ENCODE measurements around the gene FAM83F.

FAM83F gene

GRCh38 chr22:40083794-40084193 lies 89.0 kb downstream of the FAM83F start:
- no peak for DNase-seq
- Mint-ChIP-seq H3K27ac (no peak overlapping the region), H3K36me3 (ENCODE audit: low read depth) (peaks cover 4% of the 10 kb centered on the region), H3K4me3 (no peak overlapping the region), H3K4me1 (peaks cover 6% of the 10 kb centered on the region), H3K9me3 (no peaks in the 10 kb centered on the region), H3K27me3 (ENCODE audit: low read depth, poor library complexity) (peaks cover 3% of the 10 kb centered on the region)
- no peak for TF ChIP-seq CTCF (IDR thresholded peaks at IDR 0.05)

GRCh38 chr22:40084246-40084645 lies 89.5 kb downstream of the FAM83F start:
- no peak for DNase-seq
- no peak overlapping the region for H3K27ac Mint-ChIP-seq
- peaks cover 6% of the 10 kb centered on the region for H3K4me1 Mint-ChIP-seq
- peaks cover 4% of the 10 kb centered on the region for H3K27me3 Mint-ChIP-seq (ENCODE audit: low read depth, poor library complexity)
- H3K9me3 Mint-ChIP-seq, result no peaks in the 10 kb centered on the region
- no peak for TF ChIP-seq CTCF (IDR thresholded peaks at IDR 0.05)
- H3K36me3 Mint-ChIP-seq (ENCODE audit: low read depth), result peaks cover 4% of the 10 kb centered on the region
- no peak overlapping the region for H3K4me3 Mint-ChIP-seq

- H3K4me1 Mint-ChIP-seq, result no peaks in the 10 kb centered on the region
- DNase-seq, result no peak
- H3K9me3 Mint-ChIP-seq, result peaks cover 6% of the 10 kb centered on the region
- peaks cover 8% of the 10 kb centered on the region for H3K36me3 Mint-ChIP-seq (ENCODE audit: low read depth)
- no peak overlapping the region for H3K4me3 Mint-ChIP-seq
- no peak overlapping the region for H3K27ac Mint-ChIP-seq
- H3K27me3 Mint-ChIP-seq (ENCODE audit: low read depth, poor library complexity), result peaks cover 8% of the 10 kb centered on the region
- TF ChIP-seq CTCF (IDR thresholded peaks at IDR 0.05), result no peak
Measured at GRCh38 chr22:40088818-40089217, 94.1 kb downstream of the FAM83F start.

Measured in nephron progenitor cell (in vitro differentiated cells).